Measurements from ENCODE around the gene RABGAP1L. TPM values are rescaled to one million over a fixed set of nuclear protein-coding genes. Genes with fewer than 3 reads are reported as not detected.

The RABGAP1L gene
- total and polyA plus RNA-seq, 2 donors (not counting 3 experiments of a cell fraction or from before 2014, with no cell fraction given) = 6.4 to 22.2 TPM

DNA sequence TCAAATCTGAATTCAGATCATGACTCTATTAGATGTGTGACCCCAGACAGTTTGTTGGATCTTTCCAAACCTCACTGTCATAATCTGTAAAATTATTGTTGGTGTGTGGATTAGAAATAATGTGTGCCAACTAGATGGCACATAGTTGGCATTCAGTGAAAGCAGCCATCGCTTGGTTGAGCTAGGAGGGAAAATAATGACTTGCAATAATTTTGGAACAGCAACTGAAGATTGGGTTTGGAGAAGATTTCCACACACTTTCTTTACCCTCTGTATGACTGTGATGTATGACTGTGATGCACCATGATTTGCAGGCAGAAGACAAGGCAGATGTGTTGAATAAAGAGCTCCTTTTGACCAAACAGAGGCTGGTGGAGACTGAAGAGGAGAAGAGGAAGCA lies 816.4 kb downstream of the RABGAP1L start:
- no peak for FAIRE-seq
- BruUV-seq (replicated peaks) = no TSS peak
- Histone ChIP-seq H4K20me1 (replicated peaks; ENCODE audit: control insufficient read depth, extremely low read depth, insufficient read depth, low read length) (no peaks in the 10 kb centered on the region), H3K4me1 (ENCODE audit: control insufficient read depth, extremely low read depth, insufficient read depth, low read length) (no peaks in the 10 kb centered on the region), H2AFZ (ENCODE audit: low read depth, low read length) (no peak overlapping the region), H3K4me3 (replicated peaks in 1 of 3; ENCODE audit: insufficient read depth in 1 of 3, low read depth in 1 of 3, low read length in 3 of 3) (no peak overlapping the region), H3K27ac (ENCODE audit: insufficient read depth, low read depth, low read length) (no peak overlapping the region), H3K9me3 (replicated peaks; ENCODE audit: control insufficient read depth, insufficient read depth, low read length) (no peaks in the 10 kb centered on the region), H3K27me3 (ENCODE audit: control insufficient read depth in 2 of 2, insufficient read depth in 2 of 2, low read length in 2 of 2) (no peaks in the 10 kb centered on the region), H3K4me2 (ENCODE audit: insufficient read depth, low read length) (no peak overlapping the region), H3K9ac (replicated peaks; ENCODE audit: extremely low read depth, insufficient read depth, low read length) (no peak overlapping the region), H3K36me3 (ENCODE audit: control insufficient read depth in 2 of 2, extremely low read depth in 1 of 2, insufficient read depth in 2 of 2, low read length in 2 of 2) (no peaks in the 10 kb centered on the region), H3K79me2 (ENCODE audit: control insufficient read depth, insufficient read depth, low read length) (no peaks in the 10 kb centered on the region), H3K9me1 (replicated peaks; ENCODE audit: control insufficient read depth, extremely low read depth, insufficient read depth, low read length) (no peaks in the 10 kb centered on the region)
- TF ChIP-seq JUN (IDR thresholded peaks at IDR 0.05; ENCODE audit: borderline replicate concordance, insufficient read depth, insufficient read length, low read depth) = no peak
- TF ChIP-seq POLR2AphosphoS5 (IDR thresholded peaks at IDR 0.05; ENCODE audit: insufficient read depth, low read depth, low read length) = no peak
- TF ChIP-seq POLR2A (IDR thresholded peaks at IDR 0.05; ENCODE audit: low read depth, low read length) = no peak
- TF ChIP-seq EZH2 (IDR thresholded peaks at IDR 0.05; ENCODE audit: borderline replicate concordance, low read depth, low read length, severe bottlenecking) = no peak
- no peak for TF ChIP-seq GATA2 (IDR thresholded peaks at IDR 0.05; ENCODE audit: insufficient read depth, insufficient read length, low read depth, low read length)
- TF ChIP-seq MAX (IDR thresholded peaks at IDR 0.05; ENCODE audit: insufficient read depth, insufficient read length) = no peak
- no peak for TF ChIP-seq MYC (IDR thresholded peaks at IDR 0.05; ENCODE audit: low read depth, low read length)
- TF ChIP-seq, protein P1, sequence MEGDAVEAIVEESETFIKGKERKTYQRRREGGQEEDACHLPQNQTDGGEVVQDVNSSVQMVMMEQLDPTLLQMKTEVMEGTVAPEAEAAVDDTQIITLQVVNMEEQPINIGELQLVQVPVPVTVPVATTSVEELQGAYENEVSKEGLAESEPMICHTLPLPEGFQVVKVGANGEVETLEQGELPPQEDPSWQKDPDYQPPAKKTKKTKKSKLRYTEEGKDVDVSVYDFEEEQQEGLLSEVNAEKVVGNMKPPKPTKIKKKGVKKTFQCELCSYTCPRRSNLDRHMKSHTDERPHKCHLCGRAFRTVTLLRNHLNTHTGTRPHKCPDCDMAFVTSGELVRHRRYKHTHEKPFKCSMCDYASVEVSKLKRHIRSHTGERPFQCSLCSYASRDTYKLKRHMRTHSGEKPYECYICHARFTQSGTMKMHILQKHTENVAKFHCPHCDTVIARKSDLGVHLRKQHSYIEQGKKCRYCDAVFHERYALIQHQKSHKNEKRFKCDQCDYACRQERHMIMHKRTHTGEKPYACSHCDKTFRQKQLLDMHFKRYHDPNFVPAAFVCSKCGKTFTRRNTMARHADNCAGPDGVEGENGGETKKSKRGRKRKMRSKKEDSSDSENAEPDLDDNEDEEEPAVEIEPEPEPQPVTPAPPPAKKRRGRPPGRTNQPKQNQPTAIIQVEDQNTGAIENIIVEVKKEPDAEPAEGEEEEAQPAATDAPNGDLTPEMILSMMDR (IDR thresholded peaks at IDR 0.05; ENCODE audit: extremely low read depth in 1 of 2, insufficient read depth in 1 of 2, low read depth in 1 of 2, low read length in 2 of 2) = no peak
- no peak for TF ChIP-seq FOS (IDR thresholded peaks at IDR 0.05; ENCODE audit: borderline replicate concordance, insufficient read depth, low read length)
- DNase-seq (ENCODE audit: low read depth, low spot score) = no peak
- ChIA-PET CTCF (interaction anchor here (1.4 to 2.0 kb wide), 3 partner anchors 17 to 713 kb away, joined by 4 to 6 read pairs (median 5); no protein-coding TSS in a partner anchor), POLR2A (no interaction called here)
- dilution Hi-C loops (cut with MboI; ENCODE audit: extremely low pct_ligation_motif_present, low sequenced_read_pairs) = no loop called here
- intact Hi-C loops (cut with micrococcal nuclease) = no loop called here

Data from endothelial cell of umbilical vein (primary cell).